Testis (tissue), 3 donors: ENCODE data around the gene TBCD. TPM values are rescaled to one million over a fixed set of nuclear protein-coding genes. Genes with fewer than 3 reads are reported as not detected.

Source experiments
- DNase-seq: peaks from one replicate; pipeline ENCODE4 v3.0.0-alpha.2; 2019
- H3K27ac ChIP-seq, 2 donors: fragments of 200-600 bp; sonication (generic); one replicate each; pipeline ENCODE4 v1.5.1; 2019
- H3K27me3 ChIP-seq: fragments of 200-600 bp; sonication (generic); one replicate; pipeline ENCODE4 v1.5.1; 2019
- H3K36me3 ChIP-seq: fragments of 200-600 bp; sonication (generic); one replicate; pipeline ENCODE4 v1.5.1; 2017; ENCODE audit warnings: low read depth; ENCODE audit errors: missing control alignments
- H3K4me1 ChIP-seq: fragments of 200-600 bp; sonication (generic); one replicate; pipeline ENCODE4 v1.5.1; 2019
- H3K4me3 ChIP-seq, 2 donors: fragments of 200-600 bp; sonication (generic); one replicate each; pipeline ENCODE4 v1.5.1; 2017 to 2019
- H3K9me3 ChIP-seq: fragments of 200-600 bp; sonication (generic); one replicate; pipeline ENCODE4 v1.5.1; 2017
- CTCF ChIP-seq, 3 experiments: fragments of 450-650 bp in 2 of 3; fragments of 200-600 bp in 1 of 3; sonication (generic) in 1 of 3; IDR thresholded peaks; one replicate each; pipeline ENCODE4 v1.5.1; 2016 to 2019; ENCODE audit warnings: antibody characterized with exemption in 3 of 3, mild to moderate bottlenecking in 2 of 3, moderate library complexity in 1 of 3
- POLR2A ChIP-seq: fragments of 450-650 bp; IDR thresholded peaks from one replicate; pipeline ENCODE4 v1.6.1; 2017; ENCODE audit warnings: antibody characterized with exemption, mild to moderate bottlenecking, moderate library complexity
- WGBS, 2 donors: methylation state at CpG; one replicate each; pipeline ENCODE4 v1.1.5; 2018; 5-methylcytosine and 5-hydroxymethylcytosine counted together
- intact Hi-C: fragments of 100-400 bp; cut with DNase I; formaldehyde crosslinking; loops from one replicate; pipeline ENCODE4 v1.15.1; 2023; ENCODE audit warnings: low total_unique reads
- polyA plus RNA-seq: library from polyadenylated mRNA; stranded (reverse); fragments of 350-450 nt; fragmentation: Illumina TruSeq; extraction: RNeasy Lipid Tissue Mini Kit (QIAGEN cat#74804); gene quantifications from one replicate; pipeline ENCODE4 v1.2.3, GENCODE V29; 2014; ENCODE audit warnings: low read depth, low replicate concordance; ENCODE audit not compliant: insufficient read depth
- total RNA-seq, 2 donors: library from RNA; depleted of rRNA; stranded (reverse); fragments of >200 nt; gene quantifications; one replicate each; pipeline ENCODE4 v1.2.3, GENCODE V29; 2016

Gene TBCD
- total and polyA plus RNA-seq, 3 donors from 2014 or later = 81.2 to 128 (median 115) TPM

- 60 to 78% methylated on average over 2 to 13 of the region's 13 CpGs for WGBS, 2 donors
- Histone ChIP-seq H3K27me3 (no peaks in the 10 kb centered on the region), H3K27ac (no peak overlapping the region), H3K4me1 (no peaks in the 10 kb centered on the region), H3K4me3 (no peak overlapping the region), H3K9me3 (no peaks in the 10 kb centered on the region), H3K36me3 (no peaks in the 10 kb centered on the region)
- intact Hi-C loops = no loop called here
- DNase-seq = no peak
- TF ChIP-seq CTCF (IDR thresholded peaks at IDR 0.05) (no peak), POLR2A (no peak)
Measured at GRCh38 chr17:82704886-82705285, 47.0 kb upstream of the TBCD start.

GRCh38 chr17:82705756-82706155 is 46.1 kb upstream of the TBCD start:
- Histone ChIP-seq H3K36me3 (no peaks in the 10 kb centered on the region), H3K4me3 (no peak overlapping the region), H3K27me3 (no peaks in the 10 kb centered on the region), H3K4me1 (peaks cover 3% of the 10 kb centered on the region), H3K27ac (no peak overlapping the region), H3K9me3 (no peaks in the 10 kb centered on the region)
- 89 to 97% methylated on average over 10 to 18 of the region's 18 CpGs for WGBS, 2 donors
- TF ChIP-seq POLR2A = no peak
- TF ChIP-seq CTCF (IDR thresholded peaks at IDR 0.05) = no peak
- no peak for DNase-seq
- intact Hi-C loops = no loop called here

- H3K27me3 ChIP-seq = no peaks in the 10 kb centered on the region
- no peaks in the 10 kb centered on the region for H3K36me3 ChIP-seq
- 80 to 82% methylated on average over 1 to 6 of the region's 9 CpGs for WGBS, 2 donors
- intact Hi-C loops = no loop called here
- no peak for TF ChIP-seq CTCF (IDR thresholded peaks at IDR 0.05)
- TF ChIP-seq POLR2A = no peak
- DNase-seq = no peak
- H3K4me1 ChIP-seq = peaks cover 3% of the 10 kb centered on the region
- H3K9me3 ChIP-seq = no peaks in the 10 kb centered on the region
- H3K4me3 ChIP-seq = no peak overlapping the region
- H3K27ac ChIP-seq = no peak overlapping the region
Measured at GRCh38 chr17:82709024-82709675, 42.7 kb upstream of the TBCD start.

- TF ChIP-seq POLR2A (no peak), CTCF (IDR thresholded peaks at IDR 0.05) (no peak)
- intact Hi-C loops = no loop called here
- 64 to 67% methylated on average over 23 to 25 of the region's 25 CpGs for WGBS, 2 donors
- no peak overlapping the region for H3K27ac ChIP-seq
- no peaks in the 10 kb centered on the region for H3K27me3 ChIP-seq
- no peaks in the 10 kb centered on the region for H3K9me3 ChIP-seq
- H3K4me3 ChIP-seq = no peak overlapping the region
- H3K36me3 ChIP-seq = no peaks in the 10 kb centered on the region
- H3K4me1 ChIP-seq = peaks cover 3% of the 10 kb centered on the region
- DNase-seq = no peak
Measured at GRCh38 chr17:82709676-82710498, 42.0 kb upstream of the TBCD start.
